Keratinocyte (primary cell): ENCODE measurements around the gene SLX4IP.

Source experiments
- CTCF ChIP-seq, 3 experiments: IDR thresholded peaks in 1 of 3; conservative IDR thresholded peaks in 1 of 3; optimal IDR thresholded peaks in 1 of 3; 2 replicates in 2 of 3; 3 replicates in 1 of 3; pipeline versions ENCODE3 to v1.5.1; 2011; ENCODE audit warnings: low read length in 3 of 3, mild to moderate bottlenecking in 3 of 3, moderate library complexity in 2 of 3, control low read depth in 1 of 3, inconsistent platforms in 1 of 3; ENCODE audit not compliant: insufficient read depth in 2 of 3; ENCODE audit errors: extremely low read depth in 1 of 3
- EZH2 ChIP-seq: IDR thresholded peaks from one replicate; pipeline ENCODE4 v1.6.1; 2012; ENCODE audit warnings: inconsistent platforms, mild to moderate bottlenecking, low read length, moderate library complexity

DNA sequence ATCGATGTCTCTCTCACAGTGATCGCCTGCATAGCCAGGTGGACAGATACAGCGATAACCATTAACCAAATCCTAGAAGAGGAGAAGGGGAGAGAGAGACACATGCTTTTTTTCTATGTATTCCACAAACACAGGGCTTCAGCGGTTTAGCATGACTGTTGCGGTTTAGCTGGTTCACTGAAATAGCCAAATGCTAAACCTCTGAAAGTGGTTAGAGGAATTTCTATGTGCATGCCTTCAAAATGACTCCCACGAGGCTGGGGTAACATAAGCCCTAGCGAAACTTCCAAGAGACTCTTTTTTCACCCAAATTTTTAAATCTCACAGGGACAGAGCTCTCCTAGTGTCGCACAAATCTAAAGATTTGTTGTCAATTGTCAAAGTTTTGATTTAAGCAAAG is 213.5 kb downstream of the SLX4IP start:
- no peak for TF ChIP-seq CTCF (optimal IDR thresholded peaks at IDR 0.05 in 1 of 3, IDR thresholded peaks at IDR 0.05 in 1 of 3, conservative IDR thresholded peaks at IDR 0.05 in 1 of 3; ENCODE audit: extremely low read depth in 1 of 3, insufficient read depth in 2 of 3, low read length in 3 of 3)
- no peak for TF ChIP-seq EZH2
